IMR-90 (cell line): ENCODE measurements around the gene IFIT1B.

Experiments
- BHLHE40 ChIP-seq: fragments of 150-350 bp; IDR thresholded peaks from 2 replicates; pipeline ENCODE4 v1.6.1; 2016; ENCODE audit warnings: mild to moderate bottlenecking, low read depth, low read length
- CEBPB ChIP-seq: IDR thresholded peaks from 2 replicates; pipeline ENCODE4 v1.6.1; 2012; ENCODE audit warnings: low read depth, low read length, improper control_type of control experiment
- CHD1 ChIP-seq: IDR thresholded peaks from 2 replicates; pipeline ENCODE4 v1.6.1; 2012; ENCODE audit warnings: low read depth, low read length, improper control_type of control experiment
- CTCF ChIP-seq: conservative IDR thresholded peaks from 2 replicates; pipeline ENCODE4 v1.5.1; 2012; ENCODE audit warnings: mild to moderate bottlenecking, low read depth, low read length, improper control_type of control experiment
- MAFK ChIP-seq: IDR thresholded peaks from 2 replicates; pipeline ENCODE4 v1.6.1; 2012; ENCODE audit warnings: low read depth, low read length, improper control_type of control experiment
- MAZ ChIP-seq: IDR thresholded peaks from 2 replicates; pipeline ENCODE4 v1.6.1; 2012; ENCODE audit warnings: low read depth, mild to moderate bottlenecking, low read length, improper control_type of control experiment, moderate library complexity, borderline replicate concordance
- MXI1 ChIP-seq: IDR thresholded peaks from 2 replicates; pipeline ENCODE4 v1.6.1; 2012; ENCODE audit warnings: low read depth, mild to moderate bottlenecking, low read length, moderate library complexity, borderline replicate concordance
- NFE2L2 ChIP-seq: fragments of 150-350 bp; IDR thresholded peaks from 2 replicates; pipeline ENCODE4 v1.6.1; 2016; ENCODE audit warnings: low read depth, mild to moderate bottlenecking, low read length
- POLR2A ChIP-seq: IDR thresholded peaks from 2 replicates; pipeline ENCODE4 v1.6.1; 2012; ENCODE audit warnings: mild to moderate bottlenecking, low read depth, low read length
- RCOR1 ChIP-seq: IDR thresholded peaks from 2 replicates; pipeline ENCODE4 v1.6.1; 2012; ENCODE audit warnings: mild to moderate bottlenecking, low read length, improper control_type of control experiment; ENCODE audit not compliant: insufficient replicate concordance
- RFX5 ChIP-seq: IDR thresholded peaks from 2 replicates; pipeline ENCODE4 v1.8.0; 2012; ENCODE audit warnings: low read depth, mild to moderate bottlenecking, low read length, moderate library complexity
- SMC3 ChIP-seq: fragments of 150-350 bp; IDR thresholded peaks from 2 replicates; pipeline ENCODE4 v1.6.1; 2016; ENCODE audit warnings: low read depth, mild to moderate bottlenecking, antibody characterized with exemption, low read length, moderate library complexity
- USF2 ChIP-seq: fragments of 150-350 bp; IDR thresholded peaks from 2 replicates; pipeline ENCODE4 v1.6.1; 2017; ENCODE audit warnings: mild to moderate bottlenecking, antibody characterized with exemption, low read length, low read depth

GRCh38 chr10:89339875-89340274 lies 38.0 kb upstream of the IFIT1B start:
- TF ChIP-seq NFE2L2 (no peak), CTCF (no peak), POLR2A (no peak), USF2 (no peak), RFX5 (no peak), BHLHE40 (no peak), RCOR1 (no peak), MAZ (no peak), MXI1 (no peak), CHD1 (no peak), CEBPB (no peak), MAFK (no peak), SMC3 (no peak)
